Esophagus muscularis mucosa (tissue), 4 donors: Measurements from ENCODE around the gene ATG12. TPM values are rescaled to one million over a fixed set of nuclear protein-coding genes. Genes with fewer than 3 reads are reported as not detected.
A peak's percentile ranks its signal among the peaks of the same experiment; 100 is the strongest.

Source experiments
- DNase-seq: peaks from one replicate; pipeline ENCODE4 v3.0.0-alpha.2; 2017; ENCODE audit errors: extremely low spot score
- H3K27ac ChIP-seq, 4 donors: fragments of 200-600 bp; sonication (generic); replicated peaks in 1 of 4; 1 replicate in 3 of 4; 2 replicates in 1 of 4; pipeline ENCODE4 v1.5.1; 2016 to 2019; ENCODE audit warnings: mild to moderate bottlenecking in 1 of 4
- H3K27me3 ChIP-seq, 4 donors: fragments of 200-600 bp; sonication (generic); one replicate each; pipeline versions ENCODE4 v1.5.1 to v1.6.0; 2016 to 2019
- H3K36me3 ChIP-seq, 4 donors: fragments of 200-600 bp; sonication (generic); one replicate each; pipeline ENCODE4 v1.5.1; 2016 to 2019
- H3K4me1 ChIP-seq, 4 donors: fragments of 200-600 bp; sonication (generic); one replicate each; pipeline ENCODE4 v1.5.1; 2016 to 2019
- H3K4me3 ChIP-seq, 4 donors: fragments of 200-600 bp; sonication (generic); 1 replicate in 2 of 4; 2 replicates in 2 of 4; pipeline ENCODE4 v1.5.1; 2016 to 2019; ENCODE audit warnings: mild to moderate bottlenecking in 4 of 4, moderate library complexity in 1 of 4
- H3K9me3 ChIP-seq, 4 donors: fragments of 200-600 bp; sonication (generic); 1 replicate in 3 of 4; 2 replicates in 1 of 4; pipeline ENCODE4 v1.5.1; 2016 to 2019
- CTCF ChIP-seq, 3 experiments: fragments of 200-600 bp in 2 of 3; fragments of 450-650 bp in 1 of 3; sonication (generic) in 2 of 3; IDR thresholded peaks; one replicate each; pipeline ENCODE4 v1.5.1; 2017 to 2019; ENCODE audit warnings: antibody characterized with exemption in 3 of 3, mild to moderate bottlenecking in 2 of 3, moderate library complexity in 1 of 3
- EP300 ChIP-seq: sonication (generic); formaldehyde crosslinking; IDR thresholded peaks from one replicate; pipeline ENCODE4 v1.6.1; 2017; ENCODE audit warnings: antibody characterized with exemption
- POLR2A ChIP-seq: fragments of 450-650 bp; IDR thresholded peaks from one replicate; pipeline ENCODE4 v1.6.1; 2017; ENCODE audit warnings: antibody characterized with exemption, moderate library complexity, mild to moderate bottlenecking, low read depth
- POLR2AphosphoS5 ChIP-seq, 2 donors: sonication (generic); formaldehyde crosslinking; IDR thresholded peaks; one replicate each; pipeline ENCODE4 v1.6.1; 2017; ENCODE audit warnings: antibody characterized with exemption in 2 of 2
- WGBS: methylation state at CpG from one replicate; pipeline ENCODE4 v1.1.5; 2018; 5-methylcytosine and 5-hydroxymethylcytosine counted together
- intact Hi-C: fragments of 100-400 bp; cut with DNase I; formaldehyde crosslinking; loops from one replicate; pipeline ENCODE4 v1.15.1; 2023
- total RNA-seq, 4 donors: library from RNA; depleted of rRNA; stranded (reverse); fragments of >200 nt; gene quantifications; one replicate each; pipeline versions ENCODE4 v1.1.0 to v1.2.1, GENCODE V29; 2016

Gene ATG12
- total RNA-seq, 4 donors from 2014 or later = 26.7 to 45.1 (median 37.8) TPM

GRCh38 chr5:115838885-115839518, 2.4 kb downstream of the ATG12 start:
- H3K4me3 ChIP-seq = peak overlapping the region in 3 of 4 donors; percentile 2 to 95 (median 91)
- WGBS = 40% methylated on average over 10 of the region's 10 CpGs

DNA sequence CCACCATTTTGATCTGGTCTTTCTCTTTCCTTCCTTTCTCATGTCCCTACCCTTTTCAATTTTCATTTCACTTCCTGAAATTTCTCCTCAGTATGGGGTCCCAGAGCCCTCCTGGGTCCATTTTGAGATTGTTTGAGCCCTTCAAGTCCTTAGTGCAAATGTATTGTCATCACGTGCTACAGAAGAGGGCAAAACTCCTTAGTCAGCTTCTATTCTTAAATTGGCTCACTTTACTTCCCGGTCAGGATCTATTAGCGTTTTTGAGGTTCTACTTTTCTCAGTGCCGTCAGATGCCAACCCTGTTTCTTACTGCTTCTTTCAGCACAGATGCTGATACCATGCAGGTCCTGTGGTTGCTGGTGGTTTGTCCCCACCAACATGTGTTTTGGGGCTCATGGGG, 5.9 kb downstream of the ATG12 start:
- H3K36me3 ChIP-seq = peaks cover 31 to 65% (median 49%) of the 10 kb centered on the region in 4 donors
- no peaks in the 10 kb centered on the region for H3K9me3 ChIP-seq
- H3K4me1 ChIP-seq = peaks cover 20 to 41% (median 34%) of the 10 kb centered on the region in 4 donors
- WGBS = 91% methylated on average over 4 of the region's 4 CpGs
- TF ChIP-seq EP300 (no peak), CTCF (IDR thresholded peaks at IDR 0.05) (no peak), POLR2AphosphoS5 (IDR thresholded peaks at IDR 0.05) (no peak), POLR2A (no peak)
- H3K27ac ChIP-seq = no peak overlapping the region
- no peak for DNase-seq
- intact Hi-C loops = loop anchor here (10.0 kb wide), 1 partner anchor 531 kb away; no protein-coding TSS in a partner anchor
- no peak overlapping the region for H3K4me3 ChIP-seq
- H3K27me3 ChIP-seq = no peaks in the 10 kb centered on the region

More at GRCh38 chr5:115838885-115839518, 2.4 kb downstream of the ATG12 start:
- Histone ChIP-seq H3K4me1 (peaks cover 34 to 53% (median 47%) of the 10 kb centered on the region in 4 donors), H3K9me3 (no peaks in the 10 kb centered on the region), H3K27ac (peak overlapping the region in 2 of 4 donors; percentile 16 to 21), H3K27me3 (no peaks in the 10 kb centered on the region), H3K36me3 (peaks cover 25 to 36% (median 31%) of the 10 kb centered on the region in 4 donors)
- intact Hi-C loops = loop anchor here (2.0 to 10.0 kb wide), 2 partner anchors 204 to 534 kb away; no protein-coding TSS in a partner anchor
- no peak for DNase-seq
- TF ChIP-seq POLR2A (no peak), EP300 (no peak), CTCF (IDR thresholded peaks at IDR 0.05) (peak; percentile 48 to 63 (median 60))

- no peak overlapping the region for H3K27ac ChIP-seq
- TF ChIP-seq POLR2AphosphoS5 (IDR thresholded peaks at IDR 0.05) (no peak), CTCF (IDR thresholded peaks at IDR 0.05) (peak; percentile 60 to 80 (median 64))
- no peaks in the 10 kb centered on the region for H3K9me3 ChIP-seq
- no peaks in the 10 kb centered on the region for H3K27me3 ChIP-seq
- DNase-seq = no peak
- peaks cover 18 to 81% (median 61%) of the 10 kb centered on the region in 4 donors for H3K36me3 ChIP-seq
- H3K4me1 ChIP-seq = peaks cover 0 to 8% (median 3%) of the 10 kb centered on the region in 4 donors
- intact Hi-C loops = loop anchor here (10.0 kb wide), 1 partner anchor 526 kb away; no protein-coding TSS in a partner anchor
- WGBS = 58% methylated on average over 2 of the region's 2 CpGs
- H3K4me3 ChIP-seq = no peak overlapping the region
Measured at GRCh38 chr5:115831163-115831768, 10.1 kb downstream of the ATG12 start.

DNA sequence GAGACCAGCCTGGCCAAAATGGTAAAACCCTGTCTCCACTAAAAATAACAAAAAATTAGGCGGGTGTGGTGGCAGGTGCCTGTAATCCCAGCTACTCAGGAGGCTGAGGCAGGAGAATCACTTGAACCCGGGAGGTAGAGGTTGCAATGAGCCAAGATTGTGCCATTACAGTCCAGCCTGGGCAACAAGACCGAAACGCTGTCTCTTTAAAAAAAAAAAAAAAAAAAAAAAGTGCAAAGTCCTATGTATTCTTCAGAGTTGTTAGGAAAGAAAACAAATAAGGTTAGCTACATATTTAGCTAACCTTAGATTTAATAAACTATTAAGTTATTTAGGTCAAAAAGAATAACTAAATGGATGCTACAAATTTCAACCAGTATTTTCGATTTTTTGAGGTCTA, 11.5 kb downstream of the ATG12 start:
- no peak overlapping the region for H3K4me3 ChIP-seq
- H3K27ac ChIP-seq = no peak overlapping the region
- 95% methylated on average over 5 of the region's 5 CpGs for WGBS
- intact Hi-C loops = loop anchor here (10.0 kb wide), 1 partner anchor 525 kb away; no protein-coding TSS in a partner anchor
- H3K4me1 ChIP-seq = peaks cover 0 to 8% (median 3%) of the 10 kb centered on the region in 4 donors
- TF ChIP-seq POLR2AphosphoS5 (IDR thresholded peaks at IDR 0.05) (no peak), CTCF (IDR thresholded peaks at IDR 0.05) (no peak), EP300 (no peak)
- DNase-seq = no peak
- H3K36me3 ChIP-seq = peaks cover 12 to 67% (median 49%) of the 10 kb centered on the region in 4 donors
- no peaks in the 10 kb centered on the region for H3K9me3 ChIP-seq
- H3K27me3 ChIP-seq = no peaks in the 10 kb centered on the region
